Measurements from ENCODE around the gene PTTG1IP.

The PTTG1IP gene

DNA sequence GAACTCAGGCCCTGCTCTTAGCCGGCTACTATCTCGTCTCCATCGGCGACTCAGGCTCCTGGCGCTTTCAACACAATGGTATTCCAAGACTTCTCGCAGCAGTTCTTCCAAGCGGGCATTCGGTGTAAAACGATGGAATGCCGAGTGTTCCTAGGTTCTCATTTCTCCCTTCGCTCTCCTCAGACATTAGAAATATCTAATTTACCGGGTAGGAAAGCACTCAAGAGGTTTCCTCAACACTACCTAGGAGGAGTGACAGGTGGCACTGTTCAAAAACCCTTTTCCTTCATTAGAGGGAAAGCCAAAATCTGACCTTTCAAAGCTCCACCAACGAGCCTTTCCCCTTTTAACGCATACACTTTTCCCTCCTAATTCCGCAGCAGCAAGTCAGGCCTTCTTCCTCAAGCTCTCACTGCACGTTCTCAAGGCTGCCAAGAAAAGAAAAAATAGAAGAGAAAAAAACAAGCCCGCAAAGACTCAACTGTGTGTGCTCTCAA lies 72.5 kb downstream of the PTTG1IP start:
- H3K27me3 Mint-ChIP-seq: no peaks in the 10 kb centered on the region
- ATAC-seq (replicated peaks) (peak; percentile 62), DNase-seq (peak in 2 of 3 experiments; percentile 27 to 29)
- H3K27ac Mint-ChIP-seq: peak overlapping the region; percentile 65 to 85
- H3K4me1 Mint-ChIP-seq (ENCODE audit: low read depth in 2 of 2): peaks cover 35 to 45% of the 10 kb centered on the region in 2 donors
- peaks cover 44% of the 10 kb centered on the region for H3K36me3 Mint-ChIP-seq (ENCODE audit: insufficient read depth)
- H3K9me3 Mint-ChIP-seq: no peaks in the 10 kb centered on the region
- H3K4me3 Mint-ChIP-seq: peak overlapping the region; percentile 86 to 88

DNA sequence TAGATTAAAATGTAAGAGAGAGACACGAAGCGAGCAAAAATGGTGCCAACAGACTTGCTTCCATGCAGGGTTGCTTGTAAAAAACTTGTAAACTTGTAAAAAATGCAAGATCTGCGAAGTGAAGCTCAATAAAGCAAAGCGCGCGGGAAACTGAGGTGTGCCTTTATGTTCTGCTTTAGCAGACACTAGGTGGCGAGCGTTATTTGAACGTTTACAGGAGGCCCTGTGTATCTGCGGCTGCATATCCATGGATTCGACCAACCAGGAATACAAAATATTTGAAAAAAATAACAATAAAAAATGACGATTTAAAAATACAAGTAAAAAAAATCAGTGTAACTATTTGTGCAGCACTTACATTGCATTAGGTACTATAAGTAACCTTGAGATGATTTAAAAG lies 73.4 kb downstream of the PTTG1IP start:
- peaks cover 37% of the 10 kb centered on the region for H3K36me3 Mint-ChIP-seq (ENCODE audit: insufficient read depth)
- ATAC-seq (replicated peaks): no peak
- no peaks in the 10 kb centered on the region for H3K9me3 Mint-ChIP-seq
- no peak for DNase-seq
- H3K4me1 Mint-ChIP-seq (ENCODE audit: low read depth in 2 of 2): peaks cover 35 to 51% of the 10 kb centered on the region in 2 donors
- peak overlapping the region; percentile 86 to 88 for H3K4me3 Mint-ChIP-seq
- no peaks in the 10 kb centered on the region for H3K27me3 Mint-ChIP-seq
- H3K27ac Mint-ChIP-seq: peak overlapping the region in 1 of 2 donors; percentile 35

DNA sequence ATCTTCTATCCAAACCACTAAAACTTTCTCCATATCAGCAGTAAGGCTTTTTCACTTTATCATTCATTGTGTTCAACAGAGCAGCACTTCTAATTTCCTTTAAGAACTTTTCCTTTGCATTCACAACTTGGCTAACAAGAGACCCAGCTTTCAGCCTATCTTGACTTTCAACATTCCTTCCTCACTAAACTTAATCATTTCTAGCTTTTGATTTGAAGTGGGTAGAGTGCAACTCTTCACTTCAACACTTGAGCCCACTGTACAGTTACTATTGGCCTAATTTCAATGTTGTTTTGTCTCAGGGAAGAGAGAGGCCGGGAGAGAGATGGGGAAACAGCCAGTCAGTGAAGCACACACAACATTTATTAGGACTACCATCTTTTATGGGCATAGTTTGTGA lies 73.8 kb downstream of the PTTG1IP start:
- Mint-ChIP-seq H3K4me1 (ENCODE audit: low read depth in 2 of 2) (peaks cover 35 to 51% of the 10 kb centered on the region in 2 donors), H3K27me3 (no peaks in the 10 kb centered on the region), H3K27ac (peak overlapping the region in 1 of 2 donors; percentile 35), H3K9me3 (no peaks in the 10 kb centered on the region), H3K36me3 (ENCODE audit: insufficient read depth) (peaks cover 37% of the 10 kb centered on the region), H3K4me3 (peak overlapping the region; percentile 26 to 63)
- ATAC-seq (replicated peaks) (no peak), DNase-seq (no peak)

All from effector memory CD8-positive, alpha-beta T cell (primary cell).